PC-3 (cell line): ENCODE measurements around the gene PODN. TPM values are rescaled to one million over a fixed set of nuclear protein-coding genes. Genes with fewer than 3 reads are reported as not detected.

Experiments
- ATAC-seq: fragments of 200-7000 bp; cut with Tn5 transposase; 2 replicates; pipeline ENCODE4 v1.9.1; 2020; ENCODE audit warnings: mild to moderate bottlenecking, moderate library complexity
- BruUV-seq: library from RNA; stranded (reverse); fragments of 400-500 nt; replicated peaks from 2 replicates; lab custom pipeline; 2021; lab: Mats Ljungman, UMichigan
- CTCF ChIA-PET: fragments of 300-600 bp; sonication (Branson Sonifier 250); formaldehyde crosslinking; loops from one replicate; lab custom pipeline; 2022; ENCODE audit warnings: antibody characterized with exemption; lab: Charles Lee
- POLR2A ChIA-PET: fragments of 300-600 bp; sonication (Branson Sonifier 250); formaldehyde crosslinking; loops from one replicate; lab custom pipeline; 2022; ENCODE audit warnings: antibody characterized with exemption; ENCODE audit not compliant: unreplicated experiment; lab: Charles Lee
- DNase-seq: peaks from one replicate; pipeline ENCODE4 v3.0.0-alpha.2; 2015
- H2AFZ ChIP-seq: fragments of 300-600 bp; sonication (generic); 2 replicates; pipeline ENCODE4 v1.6.0; 2016; ENCODE audit warnings: antibody characterized with exemption, low read length
- H3F3A ChIP-seq: fragments of 300-600 bp; sonication (generic); one replicate; pipeline ENCODE4 v1.6.0; 2017; ENCODE audit warnings: antibody characterized with exemption, low read length, control low read depth, mild to moderate bottlenecking; ENCODE audit not compliant: unreplicated experiment
- H3K27ac ChIP-seq: fragments of 300-600 bp; sonication (generic); 2 replicates; pipeline ENCODE4 v1.5.1; 2016; ENCODE audit warnings: mild to moderate bottlenecking, low read length
- H3K27me3 ChIP-seq: fragments of 300-600 bp; sonication (generic); 2 replicates; pipeline ENCODE4 v1.6.1; 2016; ENCODE audit warnings: low read length, mixed read lengths
- H3K36me3 ChIP-seq: fragments of 300-600 bp; sonication (generic); 2 replicates; pipeline ENCODE4 v1.6.1; 2016; ENCODE audit warnings: low read depth, mixed run types, low read length, mixed read lengths
- H3K4me1 ChIP-seq: fragments of 300-600 bp; sonication (generic); 2 replicates; pipeline ENCODE4 v1.5.1; 2016; ENCODE audit warnings: low read length; ENCODE audit not compliant: insufficient read depth
- H3K4me2 ChIP-seq: fragments of 300-600 bp; sonication (generic); 2 replicates; pipeline ENCODE4 v1.6.0; 2016; ENCODE audit warnings: low read length
- H3K4me3 ChIP-seq: fragments of 300-600 bp; sonication (generic); 2 replicates; pipeline ENCODE4 v1.5.1; 2016; ENCODE audit warnings: mild to moderate bottlenecking, low read length, mixed read lengths
- H3K79me2 ChIP-seq: fragments of 300-600 bp; sonication (generic); 2 replicates; pipeline ENCODE4 v1.6.1; 2017; ENCODE audit warnings: low read length, mixed read lengths
- H3K9ac ChIP-seq: fragments of 300-600 bp; sonication (generic); 2 replicates; pipeline ENCODE4 v1.6.0; 2016; ENCODE audit warnings: mild to moderate bottlenecking, low read length
- H3K9me2 ChIP-seq: fragments of 300-600 bp; sonication (generic); replicated peaks from 2 replicates; pipeline ENCODE4 v1.6.1; 2016; ENCODE audit warnings: mixed run types, low read length, mixed read lengths
- H3K9me3 ChIP-seq: fragments of 300-600 bp; sonication (generic); 2 replicates; pipeline ENCODE4 v1.6.1; 2016; ENCODE audit warnings: low read length, mixed read lengths
- H4K20me1 ChIP-seq: fragments of 300-600 bp; sonication (generic); 2 replicates; pipeline ENCODE4 v1.6.1; 2016; ENCODE audit warnings: low read length, mixed read lengths
- EZH2 ChIP-seq: fragments of 300-600 bp; sonication (generic); IDR thresholded peaks from one replicate; pipeline ENCODE4 v1.6.1; 2017; ENCODE audit warnings: antibody characterized with exemption, mild to moderate bottlenecking, low read length; ENCODE audit not compliant: unreplicated experiment
- EZH2phosphoT487 ChIP-seq: fragments of 300-600 bp; sonication (generic); IDR thresholded peaks from 2 replicates; pipeline ENCODE4 v1.6.1; 2018; ENCODE audit warnings: mild to moderate bottlenecking, antibody characterized with exemption, low read length, borderline replicate concordance
- intact Hi-C: fragments of 100-400 bp; cut with micrococcal nuclease; formaldehyde crosslinking; loops from 2 replicates; pipeline ENCODE4 v1.9.0; 2023
- total RNA-seq: library from RNA; depleted of rRNA; stranded (reverse); fragments of >200 nt; gene quantifications from 2 replicates; pipeline ENCODE4 v1.2.3, GENCODE V29; 2014
- TF ChIP-seq, protein P1 (sequence below): fragments of 300-600 bp; sonication (generic); conservative IDR thresholded peaks from 2 replicates; pipeline ENCODE4 v1.5.1; 2017; ENCODE audit warnings: antibody characterized with exemption, low read depth, mild to moderate bottlenecking, low read length

PODN gene
- total RNA-seq, 1 experiment from 2014 or later = not detected

DNA sequence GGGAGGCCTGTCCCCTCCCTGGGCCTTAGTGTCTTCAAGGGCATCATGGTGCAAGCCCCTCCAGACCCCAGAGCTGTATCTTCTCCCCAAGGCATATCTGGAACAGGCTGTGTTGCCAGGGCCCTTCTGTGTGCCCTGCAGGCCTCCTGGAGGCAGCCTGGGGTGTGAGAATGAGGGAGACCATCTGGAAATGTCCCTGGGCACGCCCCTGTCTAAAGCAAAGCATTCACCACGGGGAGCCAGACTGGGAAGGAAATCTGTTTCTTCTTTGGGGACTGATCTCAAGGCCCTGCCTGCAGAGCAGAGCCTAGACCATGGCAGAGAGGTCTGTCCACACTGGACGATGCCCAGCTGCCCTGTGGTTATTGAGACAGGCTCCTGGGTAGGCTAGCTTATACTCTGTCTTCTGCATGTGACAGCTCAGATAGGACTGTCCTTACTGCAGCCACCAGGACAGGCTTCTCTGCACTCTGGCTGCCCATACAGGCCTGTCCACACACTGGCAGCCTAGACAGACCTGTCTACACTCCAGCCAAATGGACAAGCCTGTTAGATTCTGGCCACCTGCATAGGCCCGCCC is 24.6 kb downstream of the PODN start:
- ChIA-PET CTCF (no interaction called here), POLR2A (no interaction called here)
- TF ChIP-seq, protein P1, sequence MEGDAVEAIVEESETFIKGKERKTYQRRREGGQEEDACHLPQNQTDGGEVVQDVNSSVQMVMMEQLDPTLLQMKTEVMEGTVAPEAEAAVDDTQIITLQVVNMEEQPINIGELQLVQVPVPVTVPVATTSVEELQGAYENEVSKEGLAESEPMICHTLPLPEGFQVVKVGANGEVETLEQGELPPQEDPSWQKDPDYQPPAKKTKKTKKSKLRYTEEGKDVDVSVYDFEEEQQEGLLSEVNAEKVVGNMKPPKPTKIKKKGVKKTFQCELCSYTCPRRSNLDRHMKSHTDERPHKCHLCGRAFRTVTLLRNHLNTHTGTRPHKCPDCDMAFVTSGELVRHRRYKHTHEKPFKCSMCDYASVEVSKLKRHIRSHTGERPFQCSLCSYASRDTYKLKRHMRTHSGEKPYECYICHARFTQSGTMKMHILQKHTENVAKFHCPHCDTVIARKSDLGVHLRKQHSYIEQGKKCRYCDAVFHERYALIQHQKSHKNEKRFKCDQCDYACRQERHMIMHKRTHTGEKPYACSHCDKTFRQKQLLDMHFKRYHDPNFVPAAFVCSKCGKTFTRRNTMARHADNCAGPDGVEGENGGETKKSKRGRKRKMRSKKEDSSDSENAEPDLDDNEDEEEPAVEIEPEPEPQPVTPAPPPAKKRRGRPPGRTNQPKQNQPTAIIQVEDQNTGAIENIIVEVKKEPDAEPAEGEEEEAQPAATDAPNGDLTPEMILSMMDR = no peak
- TF ChIP-seq EZH2phosphoT487 (no peak), EZH2 (no peak)
- no peak for ATAC-seq
- Histone ChIP-seq H4K20me1 (no peaks in the 10 kb centered on the region), H3K9me2 (no peaks in the 10 kb centered on the region), H3K36me3 (no peaks in the 10 kb centered on the region), H3K4me3 (no peak overlapping the region), H3K9ac (no peak overlapping the region), H2AFZ (no peak overlapping the region), H3K27ac (no peak overlapping the region), H3K4me1 (peaks cover 17% of the 10 kb centered on the region), H3F3A (no peaks in the 10 kb centered on the region), H3K79me2 (no peaks in the 10 kb centered on the region), H3K27me3 (no peaks in the 10 kb centered on the region), H3K9me3 (no peaks in the 10 kb centered on the region), H3K4me2 (no peak overlapping the region)
- no TSS peak for BruUV-seq
- DNase-seq = no peak
- intact Hi-C loops = no loop called here

DNA sequence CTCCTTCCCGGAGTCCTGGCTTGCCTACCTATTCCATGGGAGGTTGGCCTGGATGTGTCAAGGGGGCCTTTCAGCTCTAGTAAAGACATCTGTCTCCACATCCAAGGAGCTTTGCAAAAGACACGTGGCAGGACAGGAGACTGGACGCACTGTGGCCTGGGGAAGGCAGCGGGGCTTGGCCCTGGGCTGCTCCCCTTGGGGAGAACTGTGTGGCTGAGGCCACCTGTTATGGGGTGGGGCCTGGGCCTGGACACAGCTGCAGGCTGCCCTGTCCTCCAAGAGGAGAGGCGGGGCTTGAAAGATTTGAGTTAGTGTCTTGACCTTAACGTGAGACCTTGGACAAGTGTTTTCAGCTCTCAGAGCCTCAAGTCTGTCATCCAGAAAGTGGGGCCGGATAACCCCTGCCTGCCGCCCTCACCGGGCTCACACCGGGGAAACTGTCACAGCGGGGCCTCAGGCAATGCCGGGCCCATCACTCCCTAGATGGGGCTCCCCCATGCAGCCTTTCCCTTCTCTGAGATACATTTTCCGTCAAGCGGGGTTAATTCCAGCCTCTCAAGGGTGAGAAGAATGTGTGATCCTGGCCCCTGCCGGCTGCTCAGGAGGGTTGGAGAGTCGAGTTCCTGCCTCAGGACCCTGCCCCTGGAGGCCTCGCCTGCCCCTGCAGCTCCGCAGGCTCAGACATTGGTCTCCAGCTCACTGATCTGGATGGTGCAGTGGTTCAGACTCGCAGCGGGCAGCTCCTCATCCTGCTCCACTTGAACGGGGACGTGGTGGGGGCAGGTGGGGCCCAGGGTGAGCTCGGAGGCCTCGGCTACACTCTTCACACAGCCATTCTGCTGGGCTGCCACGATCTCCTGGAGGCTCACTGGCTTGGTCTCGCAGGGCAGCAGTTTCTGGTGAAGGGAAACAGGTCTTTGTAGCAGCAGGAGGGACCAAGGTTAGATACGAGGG is 25.6 kb downstream of the PODN start:
- intact Hi-C loops = no loop called here
- Histone ChIP-seq H3K9me2 (no peaks in the 10 kb centered on the region), H3K9me3 (no peaks in the 10 kb centered on the region), H2AFZ (no peak overlapping the region), H3K4me2 (no peak overlapping the region), H3K9ac (no peak overlapping the region), H3K4me3 (no peak overlapping the region), H3K4me1 (peaks cover 23% of the 10 kb centered on the region), H4K20me1 (no peaks in the 10 kb centered on the region), H3K27ac (no peak overlapping the region), H3K79me2 (no peaks in the 10 kb centered on the region), H3K36me3 (no peaks in the 10 kb centered on the region), H3K27me3 (no peaks in the 10 kb centered on the region), H3F3A (no peaks in the 10 kb centered on the region)
- ATAC-seq (no peak), DNase-seq (no peak)
- POLR2A ChIA-PET = no interaction called here
- CTCF ChIA-PET = no interaction called here
- TF ChIP-seq, protein P1 = no peak
- TF ChIP-seq EZH2 (no peak), EZH2phosphoT487 (no peak)
- BruUV-seq = no TSS peak
